ENCODE measurements around the gene IFT25. TPM values are rescaled to one million over a fixed set of nuclear protein-coding genes. Genes with fewer than 3 reads are reported as not detected.

Gene IFT25
- total and polyA plus RNA-seq, 2 of the 13 experiments (the other 11 are each of a cell fraction or from before 2014, with no cell fraction given): 19.7 to 48.0 TPM

GRCh38 chr1:53918343-53918742 is 27.2 kb downstream of the IFT25 start (continued):
- TF ChIP-seq ZNF558 (CRISPR knock-in tag; IDR thresholded peaks at IDR 0.05; ENCODE audit: borderline replicate concordance) (no peak), MXD1 (CRISPR knock-in tag; IDR thresholded peaks at IDR 0.05) (no peak), ZNF530 (CRISPR knock-in tag; IDR thresholded peaks at IDR 0.05; ENCODE audit: low read depth) (no peak), DMTF1 (CRISPR knock-in tag; IDR thresholded peaks at IDR 0.05) (no peak), NFIC (IDR thresholded peaks at IDR 0.05; ENCODE audit: low read length) (no peak), ZNF264 (CRISPR knock-in tag; IDR thresholded peaks at IDR 0.05) (no peak), STAT5B (CRISPR knock-in tag; IDR thresholded peaks at IDR 0.05) (no peak), NFRKB (IDR thresholded peaks at IDR 0.05) (no peak), ZBTB3 (CRISPR knock-in tag; IDR thresholded peaks at IDR 0.05; ENCODE audit: borderline replicate concordance, low read depth) (no peak), KDM2A (CRISPR knock-in tag; IDR thresholded peaks at IDR 0.05; ENCODE audit: borderline replicate concordance, low read depth) (no peak)

DNA sequence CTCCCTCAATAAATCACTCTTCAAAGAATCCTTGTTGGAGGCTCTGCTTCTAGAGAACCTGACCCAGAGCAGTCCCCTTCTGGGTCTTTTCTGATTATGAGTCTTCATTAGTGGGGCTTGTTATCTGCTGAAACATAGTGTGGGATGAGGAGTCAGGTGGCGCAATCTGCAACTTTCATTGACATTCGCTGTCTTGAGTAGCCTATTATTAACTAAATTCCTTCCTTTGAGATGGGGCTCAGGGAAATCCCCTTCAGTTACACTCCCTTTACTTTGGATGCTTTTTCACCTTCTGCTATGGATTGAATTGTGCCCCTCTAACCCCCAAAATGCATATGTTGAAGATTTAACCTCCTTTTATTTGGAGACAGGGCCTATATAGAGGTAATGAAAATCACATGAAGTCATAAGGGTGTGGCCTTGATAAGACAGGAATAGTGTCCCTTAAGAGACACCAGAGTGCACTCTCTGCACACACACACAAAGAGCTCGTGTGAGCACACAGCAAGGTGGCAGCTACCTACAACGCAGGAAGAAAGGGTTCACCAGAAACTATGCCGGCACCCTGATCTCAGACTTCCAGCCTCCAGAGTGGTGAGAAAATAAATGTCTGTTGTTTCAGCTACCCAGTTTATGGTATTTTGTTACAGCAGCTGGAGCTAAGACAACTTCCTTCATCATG is 32.0 kb downstream of the IFT25 start:
- no peak overlapping the region for H3K4me3 ChIP-seq (replicated peaks in 1 of 3; ENCODE audit: insufficient read depth in 1 of 3, low read depth in 2 of 3, low read length in 3 of 3)
- TF ChIP-seq KMT2B (CRISPR knock-in tag; IDR thresholded peaks at IDR 0.05) (no peak), ZNF615 (CRISPR knock-in tag; IDR thresholded peaks at IDR 0.05; ENCODE audit: borderline replicate concordance) (no peak), ZIK1 (CRISPR knock-in tag; IDR thresholded peaks at IDR 0.05; ENCODE audit: borderline replicate concordance, low read depth) (no peak), EEA1 (CRISPR knock-in tag; IDR thresholded peaks at IDR 0.05; ENCODE audit: borderline replicate concordance) (no peak), SMYD3 (CRISPR knock-in tag; IDR thresholded peaks at IDR 0.05) (no peak), ZNF75D (CRISPR knock-in tag; IDR thresholded peaks at IDR 0.05; ENCODE audit: borderline replicate concordance) (no peak), TOPORS (CRISPR knock-in tag; IDR thresholded peaks at IDR 0.05) (no peak), HDAC1 (CRISPR knock-in tag; IDR thresholded peaks at IDR 0.05) (no peak)
- in situ Hi-C loops (cut with HindIII; ENCODE audit: extremely low pct_ligation_motif_present, low pct_unique_long_range_greater_than_20kb): no loop called here
- H3K4me1 ChIP-seq (ENCODE audit: insufficient read depth, low read length): peaks cover 42% of the 10 kb centered on the region
- FAIRE-seq (no peak), ATAC-seq (no peak), DNase-seq (ENCODE audit: low spot score) (no peak)
- H3K27me3 ChIP-seq (ENCODE audit: control insufficient read depth in 1 of 2, insufficient read depth in 2 of 2, low read length in 2 of 2): no peaks in the 10 kb centered on the region
- intact Hi-C loops (cut with micrococcal nuclease; ENCODE audit: unreplicated experiment): no loop called here
- 98% methylated on average over 4 of the region's 5 CpGs for WGBS (ENCODE audit: low lambda C conversion rate)
- H3K79me2 ChIP-seq (ENCODE audit: insufficient read depth, low read length): no peaks in the 10 kb centered on the region
- no peaks in the 10 kb centered on the region for H3K9me3 ChIP-seq (ENCODE audit: low read length)
- no peak overlapping the region for H2AFZ ChIP-seq (ENCODE audit: low read length)
- H3K9ac ChIP-seq (ENCODE audit: insufficient read depth, low read depth, low read length): no peak overlapping the region
- H3K27ac ChIP-seq (ENCODE audit: extremely low read length, insufficient read depth, low read length): no peak overlapping the region
- BruUV-seq (replicated peaks): no TSS peak
- H3K4me2 ChIP-seq (ENCODE audit: low read depth, low read length): no peak overlapping the region
- no peaks in the 10 kb centered on the region for H4K20me1 ChIP-seq (ENCODE audit: insufficient read depth, low read length)
- POLR2A ChIA-PET: interaction anchor here (2.4 kb wide), 1 partner anchor 32 kb away, joined by 9 read pairs; the partner anchor contains the start of gene IFT25
- no peaks in the 10 kb centered on the region; a peak in 1 of 5 replicates for H3K36me3 ChIP-seq (replicated peaks in 1 of 2; ENCODE audit: control insufficient read depth in 1 of 2, insufficient read depth in 2 of 2, low read length in 2 of 2)
- CTCF ChIA-PET (ENCODE audit: low intra/inter-chr PET ratio, low total read pairs): no interaction called here

Measured in HepG2 (cell line).